HepG2 (cell line): ENCODE data around the gene ZFAND3. TPM values are rescaled to one million over a fixed set of nuclear protein-coding genes. Genes with fewer than 3 reads are reported as not detected.

Experiments used
- ATAC-seq: fragments of 200-7000 bp; cut with Tn5 transposase; 3 replicates; pipeline ENCODE4 v1.9.1; 2020; ENCODE audit warnings: mild to moderate bottlenecking, moderate library complexity
- BruUV-seq: library from RNA; stranded (reverse); fragments of 400-500 nt; replicated peaks from 2 replicates; lab custom pipeline; 2021; lab: Mats Ljungman, UMichigan
- CTCF ChIA-PET: fragments of 300-600 bp; formaldehyde crosslinking; extraction: SDS; loops from one replicate; lab custom pipeline; 2021; ENCODE audit warnings: low total read pairs, inconsistent platforms, low intra/inter-chr PET ratio; lab: Yijun Ruan, JAX
- POLR2A ChIA-PET: fragments of 350-600 bp; sonication (Branson Sonifier 250); formaldehyde crosslinking; loops from one replicate; lab custom pipeline; 2020; ENCODE audit warnings: antibody characterized with exemption, inconsistent platforms; lab: Yijun Ruan, JAX
- DNase-seq: peaks from one replicate; pipeline ENCODE4 v3.0.0-alpha.2; 2015; ENCODE audit warnings: low spot score
- FAIRE-seq: peaks from 3 replicates; lab custom pipeline; 2011; peaks lifted over from hg19 to GRCh38; lab: Jason Lieb, UNC
- H2AFZ ChIP-seq: one replicate; pipeline ENCODE4 v1.6.1; 2011; ENCODE audit warnings: low read length, inconsistent platforms
- H3K27ac ChIP-seq: fragments of 300-600 bp; 3 replicates; pipeline ENCODE4 v1.8.0; 2011; ENCODE audit warnings: mixed run types, mild to moderate bottlenecking, mixed read lengths, low read length, inconsistent platforms; ENCODE audit not compliant: insufficient read depth; ENCODE audit errors: extremely low read length
- H3K27me3 ChIP-seq, 2 experiments: fragments of 200-600 bp in 1 of 2; 2 replicates in 1 of 2; 3 replicates in 1 of 2; pipeline versions ENCODE4 v1.6.0 to v1.8.0; 2011; ENCODE audit warnings: low read length in 2 of 2, mild to moderate bottlenecking in 2 of 2, moderate library complexity in 2 of 2, inconsistent platforms in 1 of 2; ENCODE audit not compliant: insufficient read depth in 2 of 2, control insufficient read depth in 1 of 2
- H3K36me3 ChIP-seq, 2 experiments: fragments of 200-600 bp in 1 of 2; replicated peaks in 1 of 2; 2 replicates in 1 of 2; 3 replicates in 1 of 2; pipeline versions ENCODE4 v1.5.1 to v1.8.0; 2011; ENCODE audit warnings: low read length in 2 of 2, inconsistent platforms in 1 of 2; ENCODE audit not compliant: insufficient read depth in 2 of 2, control insufficient read depth in 1 of 2
- H3K4me1 ChIP-seq: 2 replicates; pipeline ENCODE4 v1.5.1; 2012; ENCODE audit warnings: low read length, inconsistent platforms; ENCODE audit not compliant: insufficient read depth
- H3K4me2 ChIP-seq: 2 replicates; pipeline ENCODE4 v1.6.0; 2011; ENCODE audit warnings: low read depth, low read length, inconsistent platforms
- H3K4me3 ChIP-seq, 3 experiments: fragments of 200-600 bp in 1 of 3; sonication (generic), shearing (Covaris generic) in 1 of 3; replicated peaks in 1 of 3; 2 replicates each; pipeline ENCODE4 v1.5.1; 2011 to 2016; ENCODE audit warnings: low read length in 3 of 3, inconsistent platforms in 2 of 3, low read depth in 2 of 3, mild to moderate bottlenecking in 2 of 3, control low read depth in 1 of 3, mixed read lengths in 1 of 3; ENCODE audit not compliant: insufficient read depth in 1 of 3
- H3K79me2 ChIP-seq: one replicate; pipeline ENCODE4 v1.6.1; 2011; ENCODE audit warnings: low read length, inconsistent platforms; ENCODE audit not compliant: insufficient read depth
- H3K9ac ChIP-seq: 2 replicates; pipeline ENCODE4 v1.6.0; 2011; ENCODE audit warnings: mild to moderate bottlenecking, low read depth, low read length, inconsistent platforms; ENCODE audit not compliant: insufficient read depth
- H3K9me3 ChIP-seq: 2 replicates; pipeline ENCODE4 v1.5.1; 2012; ENCODE audit warnings: mild to moderate bottlenecking, low read length
- H4K20me1 ChIP-seq: 2 replicates; pipeline ENCODE4 v1.6.0; 2011; ENCODE audit warnings: inconsistent platforms, mild to moderate bottlenecking, low read length, moderate library complexity; ENCODE audit not compliant: insufficient read depth
- MAFG ChIP-seq: sonication (generic); formaldehyde crosslinking; IDR thresholded peaks from 2 replicates; pipeline ENCODE4 v1.5.1; 2020; ENCODE audit warnings: mild to moderate bottlenecking, missing genetic modification reagents
- SATB2 ChIP-seq: sonication (generic); formaldehyde crosslinking; IDR thresholded peaks from 2 replicates; pipeline ENCODE4 v1.5.0; 2020; ENCODE audit warnings: missing genetic modification reagents
- ZNF550 ChIP-seq: sonication (generic); formaldehyde crosslinking; IDR thresholded peaks from 2 replicates; pipeline ENCODE4 v1.4.0; 2020; ENCODE audit warnings: mild to moderate bottlenecking, missing genetic modification reagents, borderline replicate concordance
- ZNF766 ChIP-seq: sonication (generic); formaldehyde crosslinking; IDR thresholded peaks from 2 replicates; pipeline ENCODE4 v1.5.0; 2020; ENCODE audit warnings: missing genetic modification reagents, borderline replicate concordance
- ZNF83 ChIP-seq: sonication (generic); formaldehyde crosslinking; IDR thresholded peaks from 2 replicates; pipeline ENCODE4 v1.4.0; 2020; ENCODE audit warnings: missing genetic modification reagents, mild to moderate bottlenecking, borderline replicate concordance
- WGBS: methylation state at CpG from one replicate; pipeline ENCODE4 v1.1.6; 2017; ENCODE audit warnings: low lambda C conversion rate; 5-methylcytosine and 5-hydroxymethylcytosine counted together
- in situ Hi-C: cut with HindIII; loops from 2 replicates; pipeline ENCODE4 v1.10.0; 2017; ENCODE audit warnings: low pct_unique_long_range_greater_than_20kb; ENCODE audit not compliant: extremely low pct_ligation_motif_present
- intact Hi-C: fragments of 100-400 bp; cut with micrococcal nuclease; formaldehyde crosslinking; loops from one replicate; pipeline ENCODE4 v1.10.0; 2022; ENCODE audit not compliant: unreplicated experiment
- polyA plus RNA-seq, 8 experiments: library from polyadenylated mRNA; depleted of rRNA in 3 of 8; stranded (reverse) in 7 of 8; unstranded in 1 of 8; fragments of >200 nt; fragmentation: Illumina TruSeq in 4 of 8; extraction: Trizol in 4 of 8; gene quantifications; 2 replicates each; pipeline versions ENCODE4 v1.2.1 to v1.2.3, GENCODE V29; 2011 to 2016; ENCODE audit warnings: low read depth in 4 of 8, missing spikeins in 1 of 8, mixed read lengths in 1 of 8; ENCODE audit not compliant: insufficient read depth in 1 of 8
- total RNA-seq, 5 experiments: library from RNA; depleted of rRNA; stranded (reverse); fragments of >200 nt; fragmentation: Illumina TruSeq; extraction: Trizol; gene quantifications; 2 replicates each; pipeline ENCODE4 v1.2.3, GENCODE V29; 2016; ENCODE audit warnings: low read depth in 1 of 5
- TF ChIP-seq, protein P1 (sequence below): sonication (generic); formaldehyde crosslinking; IDR thresholded peaks from 2 replicates; pipeline ENCODE4 v1.4.0; 2020; ENCODE audit warnings: missing genetic modification reagents, borderline replicate concordance

The ZFAND3 gene
- total and polyA plus RNA-seq, 2 of the 13 experiments (the other 11 are each of a cell fraction or from before 2014, with no cell fraction given), result 16.4 to 17.1 TPM

DNA sequence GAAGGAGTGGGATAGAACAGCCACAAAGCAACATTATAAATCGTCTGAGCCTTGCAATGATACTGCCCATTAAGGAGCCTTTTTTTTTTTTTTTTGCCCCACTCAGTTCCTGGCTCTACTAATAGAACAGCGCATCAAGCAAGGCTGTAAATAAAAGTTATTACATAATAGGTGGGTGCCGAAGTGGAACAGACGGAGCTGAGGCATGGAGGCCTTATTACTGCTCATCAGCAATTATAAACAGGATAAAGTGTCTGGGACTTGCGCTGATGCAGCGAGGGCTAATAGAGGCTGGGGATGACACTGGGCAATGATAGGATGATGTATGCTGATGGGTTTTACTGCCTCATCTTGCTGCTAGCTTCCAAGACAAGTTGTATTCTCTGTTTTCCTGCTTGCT, 272.1 kb downstream of the ZFAND3 start:
- in situ Hi-C loops, result no loop called here
- Histone ChIP-seq H3K4me1 (no peaks in the 10 kb centered on the region), H3K9me3 (no peaks in the 10 kb centered on the region), H3K4me3 (no peak overlapping the region), H3K27me3 (no peaks in the 10 kb centered on the region), H3K4me2 (no peak overlapping the region), H3K9ac (no peak overlapping the region), H3K79me2 (no peaks in the 10 kb centered on the region), H3K36me3 (peaks cover 0 to 7% of the 10 kb centered on the region in 2 experiments; a peak in 3 of 5 replicates), H4K20me1 (no peaks in the 10 kb centered on the region), H3K27ac (no peak overlapping the region), H2AFZ (no peak overlapping the region)
- ATAC-seq, result no peak
- FAIRE-seq, result no peak
- DNase-seq, result no peak
- ChIA-PET CTCF (no interaction called here), POLR2A (no interaction called here)
- TF ChIP-seq SATB2, result no peak
- BruUV-seq, result no TSS peak
- intact Hi-C loops, result no loop called here
- 95% methylated on average over 6 of the region's 6 CpGs for WGBS

DNA sequence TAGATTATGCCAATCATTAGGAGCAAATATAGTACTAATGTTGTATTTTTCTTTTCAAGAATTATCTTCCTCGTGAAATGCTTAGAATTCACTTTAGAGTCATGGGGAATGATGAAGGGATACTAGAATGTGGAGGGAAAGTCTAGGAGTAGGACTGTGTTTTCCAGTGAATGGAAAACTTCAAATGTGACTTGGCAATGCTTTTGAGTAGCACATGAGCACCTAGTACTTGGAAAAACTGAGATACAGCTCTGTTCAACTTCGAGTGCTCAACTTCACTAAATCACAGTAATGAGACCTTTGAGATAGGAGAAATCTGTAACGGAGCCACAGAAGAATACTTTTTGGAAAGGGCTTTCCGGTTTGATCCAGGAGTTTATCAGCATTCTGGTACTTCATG, 272.9 kb downstream of the ZFAND3 start:
- Histone ChIP-seq H3K4me3 (no peak overlapping the region), H3K27ac (no peak overlapping the region), H3K4me1 (no peaks in the 10 kb centered on the region), H3K9me3 (no peaks in the 10 kb centered on the region), H3K9ac (no peak overlapping the region), H3K79me2 (no peaks in the 10 kb centered on the region), H3K27me3 (no peaks in the 10 kb centered on the region), H3K36me3 (peaks cover 0 to 5% of the 10 kb centered on the region in 2 experiments; a peak in 3 of 5 replicates), H2AFZ (no peak overlapping the region), H4K20me1 (no peaks in the 10 kb centered on the region), H3K4me2 (no peak overlapping the region)
- TF ChIP-seq ZNF83 (CRISPR knock-in tag), result no peak
- no peak for TF ChIP-seq MAFG (CRISPR knock-in tag)
- TF ChIP-seq, protein P1, sequence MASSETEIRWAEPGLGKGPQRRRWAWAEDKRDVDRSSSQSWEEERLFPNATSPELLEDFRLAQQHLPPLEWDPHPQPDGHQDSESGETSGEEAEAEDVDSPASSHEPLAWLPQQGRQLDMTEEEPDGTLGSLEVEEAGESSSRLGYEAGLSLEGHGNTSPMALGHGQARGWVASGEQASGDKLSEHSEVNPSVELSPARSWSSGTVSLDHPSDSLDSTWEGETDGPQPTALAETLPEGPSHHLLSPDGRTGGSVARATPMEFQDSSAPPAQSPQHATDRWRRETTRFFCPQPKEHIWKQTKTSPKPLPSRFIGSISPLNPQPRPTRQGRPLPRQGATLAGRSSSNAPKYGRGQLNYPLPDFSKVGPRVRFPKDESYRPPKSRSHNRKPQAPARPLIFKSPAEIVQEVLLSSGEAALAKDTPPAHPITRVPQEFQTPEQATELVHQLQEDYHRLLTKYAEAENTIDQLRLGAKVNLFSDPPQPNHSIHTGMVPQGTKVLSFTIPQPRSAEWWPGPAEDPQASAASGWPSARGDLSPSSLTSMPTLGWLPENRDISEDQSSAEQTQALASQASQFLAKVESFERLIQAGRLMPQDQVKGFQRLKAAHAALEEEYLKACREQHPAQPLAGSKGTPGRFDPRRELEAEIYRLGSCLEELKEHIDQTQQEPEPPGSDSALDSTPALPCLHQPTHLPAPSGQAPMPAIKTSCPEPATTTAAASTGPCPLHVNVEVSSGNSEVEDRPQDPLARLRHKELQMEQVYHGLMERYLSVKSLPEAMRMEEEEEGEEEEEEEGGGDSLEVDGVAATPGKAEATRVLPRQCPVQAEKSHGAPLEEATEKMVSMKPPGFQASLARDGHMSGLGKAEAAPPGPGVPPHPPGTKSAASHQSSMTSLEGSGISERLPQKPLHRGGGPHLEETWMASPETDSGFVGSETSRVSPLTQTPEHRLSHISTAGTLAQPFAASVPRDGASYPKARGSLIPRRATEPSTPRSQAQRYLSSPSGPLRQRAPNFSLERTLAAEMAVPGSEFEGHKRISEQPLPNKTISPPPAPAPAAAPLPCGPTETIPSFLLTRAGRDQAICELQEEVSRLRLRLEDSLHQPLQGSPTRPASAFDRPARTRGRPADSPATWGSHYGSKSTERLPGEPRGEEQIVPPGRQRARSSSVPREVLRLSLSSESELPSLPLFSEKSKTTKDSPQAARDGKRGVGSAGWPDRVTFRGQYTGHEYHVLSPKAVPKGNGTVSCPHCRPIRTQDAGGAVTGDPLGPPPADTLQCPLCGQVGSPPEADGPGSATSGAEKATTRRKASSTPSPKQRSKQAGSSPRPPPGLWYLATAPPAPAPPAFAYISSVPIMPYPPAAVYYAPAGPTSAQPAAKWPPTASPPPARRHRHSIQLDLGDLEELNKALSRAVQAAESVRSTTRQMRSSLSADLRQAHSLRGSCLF (CRISPR knock-in tag), result no peak
- TF ChIP-seq ZNF766 (CRISPR knock-in tag), result no peak
- TF ChIP-seq ZNF550 (CRISPR knock-in tag), result no peak
- ATAC-seq (no peak), DNase-seq (no peak), FAIRE-seq (no peak)
- intact Hi-C loops (no loop called here), in situ Hi-C loops (no loop called here)
- BruUV-seq, result no TSS peak
- POLR2A ChIA-PET, result no interaction called here
- CTCF ChIA-PET, result no interaction called here
- 97% methylated on average over 4 of the region's 4 CpGs for WGBS
